Lower leg skin (tissue), 3 donors: ENCODE data around the gene FPR1.

Experiments
- CTCF ChIP-seq, 3 donors: fragments of 450-650 bp; IDR thresholded peaks; one replicate each; pipeline ENCODE4 v1.5.1; 2016; ENCODE audit warnings: antibody characterized with exemption in 3 of 3, mild to moderate bottlenecking in 3 of 3, moderate library complexity in 2 of 3
- POLR2A ChIP-seq, 2 donors: fragments of 450-650 bp; IDR thresholded peaks; one replicate each; pipeline ENCODE4 v1.6.1; 2016 to 2017; ENCODE audit warnings: antibody characterized with exemption in 2 of 2, mild to moderate bottlenecking in 1 of 2, moderate library complexity in 1 of 2

GRCh38 chr19:51746731-51747130 is 4.9 kb downstream of the FPR1 start:
- TF ChIP-seq CTCF (IDR thresholded peaks at IDR 0.05) (no peak), POLR2A (IDR thresholded peaks at IDR 0.05) (no peak)
